Germinal center (tissue), 1 donor: ENCODE results near the gene RPS19.

ENCODE experiments used
- DNase-seq: peaks from one replicate; pipeline ENCODE4 v3.0.0; 2012; ENCODE audit warnings: mixed read lengths, low spot score

Gene RPS19

DNA sequence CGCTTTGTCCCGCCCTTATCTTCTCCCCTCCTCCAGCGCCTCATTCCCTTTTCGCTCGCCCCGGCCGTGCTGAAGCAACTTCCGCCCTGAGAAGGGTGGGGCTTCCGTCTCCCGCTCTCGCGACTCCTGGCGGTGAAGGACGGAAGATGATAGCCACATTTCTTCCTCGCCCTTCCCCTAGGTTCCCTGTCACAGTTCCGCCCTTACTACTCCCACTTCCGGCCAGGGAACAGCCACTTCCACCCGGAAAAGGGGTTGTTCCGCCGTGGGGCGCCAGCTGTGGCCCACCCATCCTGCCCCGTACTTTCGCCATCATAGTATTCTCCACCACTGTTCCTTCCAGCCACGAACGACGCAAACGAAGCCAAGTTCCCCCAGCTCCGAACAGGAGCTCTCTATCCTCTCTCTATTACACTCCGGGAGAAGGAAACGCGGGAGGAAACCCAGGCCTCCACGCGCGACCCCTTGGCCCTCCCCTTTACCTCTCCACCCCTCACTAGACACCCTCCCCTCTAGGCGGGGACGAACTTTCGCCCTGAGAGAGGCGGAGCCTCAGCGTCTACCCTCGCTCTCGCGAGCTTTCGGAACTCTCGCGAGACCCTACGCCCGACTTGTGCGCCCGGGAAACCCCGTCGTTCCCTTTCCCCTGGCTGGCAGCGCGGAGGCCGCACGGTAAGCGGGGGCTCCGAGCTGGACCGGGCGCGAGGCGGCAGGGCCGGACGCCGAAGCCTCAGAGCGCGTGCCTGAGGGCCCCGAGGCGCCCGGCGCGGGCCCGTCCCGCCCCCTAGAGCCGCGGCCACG lies at the start of gene RPS19:
Gene RPS19 (plus strand): TSS at position 638 of the 801 bp plus-strand sequence. CDS start 520 bp downstream, outside the sequence.
- DNase-seq = peak; percentile 95

DNA sequence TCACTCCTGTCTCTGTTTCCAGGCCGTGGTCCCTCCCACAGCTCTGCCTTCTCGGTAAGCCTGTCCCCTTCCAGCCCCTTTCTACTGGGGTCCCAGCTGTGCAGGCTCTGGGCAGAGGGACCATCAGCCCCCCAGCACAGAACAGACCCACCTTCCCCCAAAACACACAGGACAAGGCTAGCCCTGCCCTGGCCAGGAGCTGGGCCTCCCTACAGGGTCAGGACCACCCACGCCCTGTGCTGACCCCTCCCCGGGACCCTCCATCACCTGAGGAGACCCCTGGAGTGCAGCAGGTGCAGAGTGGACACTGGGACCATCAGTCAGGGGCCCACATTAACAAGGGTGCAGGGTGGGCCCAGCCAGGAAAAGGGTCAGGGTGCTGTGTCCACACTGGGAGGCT lies 49.8 kb upstream of the RPS19 start:
- no peak for DNase-seq

DNA sequence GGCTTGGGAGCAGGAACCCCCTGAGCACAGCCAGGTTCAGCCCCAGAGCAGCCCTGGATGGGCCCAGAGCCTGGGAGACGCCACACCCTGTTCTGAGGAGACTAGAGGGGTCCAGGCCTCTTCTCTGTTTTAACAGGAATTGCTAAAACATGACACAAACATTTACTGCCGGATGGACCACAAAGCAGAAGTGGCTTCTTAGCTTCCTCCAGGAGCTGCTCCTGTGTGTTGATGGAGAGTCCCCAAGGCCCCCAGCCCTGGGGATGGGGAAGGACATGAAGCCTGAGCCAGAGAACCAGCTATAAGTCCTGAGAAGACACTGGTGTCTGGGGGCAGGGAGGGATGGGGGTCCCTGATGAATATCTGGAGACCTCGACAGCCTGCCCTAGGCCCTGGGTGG lies 49.0 kb upstream of the RPS19 start:
- no peak for DNase-seq

DNA sequence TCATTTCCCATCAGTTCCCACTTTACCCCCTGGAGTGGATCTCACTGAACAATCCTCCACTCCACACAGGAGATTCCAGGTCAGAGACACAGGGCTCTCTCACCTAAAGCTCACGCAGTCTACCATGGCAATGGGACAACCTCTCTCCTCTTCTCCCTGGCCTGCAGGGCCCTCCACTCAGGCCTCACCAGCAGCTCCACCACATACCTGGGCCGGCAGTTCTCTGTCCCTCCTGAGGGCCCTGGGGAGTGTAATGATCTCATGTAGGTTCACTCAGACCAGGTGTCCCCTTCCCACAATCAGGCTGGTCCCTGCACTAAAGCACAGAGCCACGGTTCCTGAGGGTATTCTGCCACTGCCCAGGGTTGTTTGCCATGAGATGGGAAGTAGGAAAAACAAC lies 48.1 kb upstream of the RPS19 start:
- DNase-seq = no peak

GRCh38 chr19:41813911-41814310 lies 46.1 kb upstream of the RPS19 start:
- DNase-seq = no peak

GRCh38 chr19:41815301-41815700 lies 44.8 kb upstream of the RPS19 start:
- no peak for DNase-seq

DNA sequence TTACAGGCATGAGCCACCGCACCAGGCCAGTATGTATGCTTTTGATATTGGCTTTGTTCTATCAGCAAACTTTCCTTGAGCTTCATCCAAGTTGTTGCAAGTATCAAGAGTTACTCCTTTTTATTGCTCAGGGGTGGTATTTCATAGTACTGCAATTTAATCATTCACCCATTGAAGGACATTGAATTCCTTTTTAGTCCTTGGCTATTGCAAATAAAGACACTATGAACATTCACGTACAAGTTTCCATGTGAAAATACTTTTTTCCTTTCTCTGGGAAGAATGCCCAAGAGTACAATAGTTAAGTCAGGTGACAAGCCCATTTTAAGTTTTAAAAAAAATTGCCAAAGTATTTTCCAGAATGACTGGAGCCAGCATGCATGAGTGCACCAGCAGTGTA lies 43.3 kb upstream of the RPS19 start:
- no peak for DNase-seq

GRCh38 chr19:41821003-41821735 lies 38.9 kb upstream of the RPS19 start:
- DNase-seq = peak; percentile 88

DNA sequence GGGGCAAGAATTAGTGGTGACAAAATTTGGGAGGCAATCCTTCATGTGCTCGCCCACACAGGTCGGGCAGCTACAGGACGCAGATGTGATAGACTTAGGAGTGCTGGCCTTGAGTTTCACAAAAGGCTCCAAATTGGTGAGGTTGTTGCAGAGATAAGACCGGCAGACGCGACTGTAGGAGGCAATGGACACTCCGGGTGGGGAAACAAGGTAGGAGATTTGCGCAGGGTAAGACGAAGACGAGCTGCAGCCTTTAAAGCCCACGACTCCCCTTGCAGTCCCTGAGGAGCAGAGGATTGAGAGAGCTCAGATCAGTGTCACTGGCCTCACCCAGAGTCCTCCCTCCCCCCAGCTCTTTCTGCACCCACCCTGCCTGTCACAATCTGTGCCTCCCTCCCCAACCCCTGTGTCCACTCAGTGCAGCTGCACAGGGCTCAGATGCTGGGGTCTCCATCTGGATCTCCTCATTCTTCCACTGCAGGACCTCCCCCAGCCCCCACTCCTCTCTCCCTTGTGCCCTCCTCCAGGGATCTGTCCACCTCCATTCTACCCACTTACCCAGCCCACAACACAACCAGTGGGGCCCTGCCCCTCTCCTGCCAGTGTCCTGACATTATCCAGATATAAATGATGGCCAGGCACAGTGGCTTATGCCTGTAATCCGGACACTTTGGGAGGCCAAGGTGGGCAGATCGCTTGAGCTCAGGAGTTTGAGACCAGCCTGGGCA lies 21.9 kb upstream of the RPS19 start:
- no peak for DNase-seq

DNA sequence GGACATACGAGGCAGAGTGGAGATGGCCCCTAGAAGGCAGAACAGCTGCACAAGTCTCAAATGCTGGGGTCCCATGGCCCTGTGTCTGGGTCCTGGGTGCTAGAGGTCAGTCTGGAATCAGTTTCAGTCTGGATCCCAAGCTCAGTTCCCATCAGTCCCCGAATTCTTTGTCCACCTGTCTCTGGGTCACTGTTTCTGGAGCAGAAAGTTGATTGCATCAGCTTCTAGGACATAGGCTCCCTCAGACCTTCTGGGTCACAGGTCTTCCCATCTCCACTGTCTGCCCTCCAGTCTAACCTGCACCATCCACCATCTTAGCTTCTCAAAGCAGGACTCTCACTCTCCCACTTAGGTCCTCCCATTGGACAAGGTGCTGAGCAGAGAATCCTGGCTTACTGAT lies 20.8 kb upstream of the RPS19 start:
- no peak for DNase-seq

- no peak for DNase-seq
These were observed 16.7 kb upstream of the RPS19 start for GRCh38 chr19:41843371-41843770.

GRCh38 chr19:41844601-41845000 lies 15.5 kb upstream of the RPS19 start, which contains the start of gene LYPD4:
LYPD4 (minus strand) TSS chr19:41844683; CDS start chr19:41839285, 5,398 bp downstream.
- DNase-seq = no peak

GRCh38 chr19:41845001-41845050 lies 15.2 kb upstream of the RPS19 start, which contains the start of gene DMRTC2:
DMRTC2 (plus strand) TSS chr19:41845042; CDS start chr19:41847429, 2,387 bp downstream.
- DNase-seq = no peak

DNA sequence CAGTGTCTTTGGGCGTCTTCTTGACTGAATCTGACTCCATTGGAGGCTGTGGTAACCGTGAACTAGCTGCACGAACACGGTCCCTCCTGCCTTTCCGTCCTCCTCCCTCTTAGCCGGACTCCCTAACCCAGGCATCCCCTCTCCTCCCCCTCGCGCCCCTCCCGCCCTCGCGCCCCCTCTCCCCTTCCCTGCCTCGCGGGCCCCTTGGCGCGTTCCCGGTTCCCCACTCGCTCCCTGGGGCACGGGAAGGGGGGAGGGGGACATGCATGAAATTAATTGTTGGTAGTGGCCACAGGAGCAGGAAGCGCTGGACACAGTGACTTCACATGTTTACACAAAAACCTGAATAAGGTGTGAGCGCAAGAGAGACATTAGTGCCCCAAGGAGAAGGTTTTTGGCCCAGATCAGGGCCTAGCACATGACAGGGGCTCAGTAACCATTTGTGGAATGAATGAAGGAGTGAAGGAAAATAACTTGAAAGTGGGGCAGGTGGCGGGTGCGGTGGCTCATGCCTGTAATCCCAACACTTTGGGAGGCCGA lies 14.9 kb upstream of the RPS19 start:
- no peak for DNase-seq

DNA sequence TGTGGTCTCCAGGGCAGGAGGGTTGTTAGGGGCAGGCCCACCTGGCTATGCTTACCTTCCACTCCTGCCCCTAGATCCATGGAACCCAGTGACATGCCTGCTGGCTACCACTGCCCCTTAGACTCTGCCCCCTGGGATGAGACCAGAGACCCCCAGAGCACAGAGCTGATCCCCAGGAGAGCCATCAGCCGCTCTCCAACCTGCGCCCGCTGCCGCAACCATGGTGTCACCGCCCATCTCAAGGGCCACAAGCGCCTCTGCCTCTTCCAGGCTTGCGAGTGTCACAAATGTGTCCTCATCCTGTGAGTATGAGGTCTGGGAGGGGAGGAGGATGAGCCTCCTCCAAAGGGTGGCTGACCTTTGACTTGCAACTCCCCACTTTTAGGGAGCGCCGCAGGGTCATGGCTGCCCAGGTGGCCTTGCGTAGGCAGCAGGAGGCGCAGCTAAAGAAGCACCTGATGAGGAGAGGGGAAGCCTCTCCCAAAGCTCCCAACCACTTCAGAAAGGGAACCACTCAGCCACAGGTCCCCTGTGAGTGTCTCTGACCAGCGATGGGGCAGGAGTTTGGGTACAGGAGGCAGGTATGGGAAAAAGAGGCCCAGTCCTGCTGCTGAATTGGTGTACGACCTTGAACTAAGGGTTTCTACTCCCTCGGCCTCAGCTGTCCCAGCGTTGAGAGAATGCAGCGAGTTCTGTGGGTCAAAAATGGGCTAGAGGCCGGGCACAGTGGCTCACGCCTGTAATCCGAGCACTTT lies 12.5 kb upstream of the RPS19 start:
- DNase-seq = no peak

GRCh38 chr19:41848666-41849065 lies 11.4 kb upstream of the RPS19 start:
- DNase-seq = no peak

GRCh38 chr19:41849067-41849466 lies 11.0 kb upstream of the RPS19 start:
- DNase-seq = no peak

- no peak for DNase-seq
These were observed 9.7 kb upstream of the RPS19 start for GRCh38 chr19:41850381-41850780.

GRCh38 chr19:41851456-41851855 lies 8.6 kb upstream of the RPS19 start:
- no peak for DNase-seq

GRCh38 chr19:41853344-41853743 lies 6.7 kb upstream of the RPS19 start:
- DNase-seq = no peak

DNA sequence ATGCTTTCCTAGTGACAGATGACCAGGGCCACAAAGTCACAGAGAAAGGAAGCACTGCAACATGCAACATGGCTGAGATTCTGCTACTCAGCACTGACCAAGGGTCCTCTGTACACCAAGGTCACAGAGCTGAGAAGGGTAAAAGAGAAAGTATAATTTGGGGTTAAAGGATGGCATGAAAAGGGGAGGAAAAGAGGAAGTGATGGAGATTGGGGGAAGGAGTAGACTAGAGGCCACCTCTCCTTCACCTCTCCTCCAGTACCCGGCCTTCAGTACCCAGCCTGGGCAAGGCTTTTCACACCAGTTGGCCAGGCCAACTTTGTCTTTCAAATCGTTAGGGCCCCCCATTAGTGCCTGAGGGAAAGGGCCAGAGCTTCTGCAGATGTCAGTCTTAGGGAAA lies 6.3 kb upstream of the RPS19 start:
- no peak for DNase-seq

DNA sequence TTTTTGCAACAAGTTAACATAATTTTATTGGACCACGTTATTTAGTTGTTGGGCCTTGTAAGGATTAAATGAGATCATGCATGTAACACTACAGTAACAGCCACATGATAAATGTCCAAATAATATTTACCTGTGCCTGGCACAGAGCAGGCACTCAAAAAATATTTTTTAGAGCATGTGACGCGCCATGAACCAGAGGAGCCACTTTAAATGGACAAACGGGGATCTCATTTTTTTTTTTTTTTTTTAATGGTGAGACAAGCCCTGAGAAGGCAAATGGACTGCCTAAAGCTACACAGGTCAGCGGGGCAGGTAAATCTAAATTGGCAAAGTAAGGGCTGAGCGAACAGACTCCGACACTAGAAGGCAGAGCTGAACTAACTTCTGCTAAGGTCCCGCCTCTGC lies 840 bp upstream of the RPS19 start:
- DNase-seq = no peak
